ENCODE results near the gene SCRT2. TPM values are rescaled to one million over a fixed set of nuclear protein-coding genes. Genes with fewer than 3 reads are reported as not detected.

The SCRT2 gene
- total RNA-seq, 1 donor from 2014 or later = not detected

- Histone ChIP-seq H3K9me3 (ENCODE audit: low read depth) (no peaks in the 10 kb centered on the region), H3F3A (ENCODE audit: low read depth) (peaks cover 19% of the 10 kb centered on the region), H3K27ac (no peak overlapping the region), H4K20me1 (ENCODE audit: low read depth) (no peaks in the 10 kb centered on the region), H3K27me3 (peaks cover 26% of the 10 kb centered on the region), H3K4me1 (peaks cover 3% of the 10 kb centered on the region), H3K79me2 (ENCODE audit: low read depth) (no peaks in the 10 kb centered on the region), H3K4me3 (no peak overlapping the region), H3K9ac (no peak overlapping the region), H2AFZ (replicated peaks) (no peak overlapping the region), H3K4me2 (no peak overlapping the region), H3K36me3 (no peaks in the 10 kb centered on the region)
- TF ChIP-seq EZH2phosphoT487 (IDR thresholded peaks at IDR 0.05) = no peak
- TF ChIP-seq, protein P1, sequence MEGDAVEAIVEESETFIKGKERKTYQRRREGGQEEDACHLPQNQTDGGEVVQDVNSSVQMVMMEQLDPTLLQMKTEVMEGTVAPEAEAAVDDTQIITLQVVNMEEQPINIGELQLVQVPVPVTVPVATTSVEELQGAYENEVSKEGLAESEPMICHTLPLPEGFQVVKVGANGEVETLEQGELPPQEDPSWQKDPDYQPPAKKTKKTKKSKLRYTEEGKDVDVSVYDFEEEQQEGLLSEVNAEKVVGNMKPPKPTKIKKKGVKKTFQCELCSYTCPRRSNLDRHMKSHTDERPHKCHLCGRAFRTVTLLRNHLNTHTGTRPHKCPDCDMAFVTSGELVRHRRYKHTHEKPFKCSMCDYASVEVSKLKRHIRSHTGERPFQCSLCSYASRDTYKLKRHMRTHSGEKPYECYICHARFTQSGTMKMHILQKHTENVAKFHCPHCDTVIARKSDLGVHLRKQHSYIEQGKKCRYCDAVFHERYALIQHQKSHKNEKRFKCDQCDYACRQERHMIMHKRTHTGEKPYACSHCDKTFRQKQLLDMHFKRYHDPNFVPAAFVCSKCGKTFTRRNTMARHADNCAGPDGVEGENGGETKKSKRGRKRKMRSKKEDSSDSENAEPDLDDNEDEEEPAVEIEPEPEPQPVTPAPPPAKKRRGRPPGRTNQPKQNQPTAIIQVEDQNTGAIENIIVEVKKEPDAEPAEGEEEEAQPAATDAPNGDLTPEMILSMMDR (IDR thresholded peaks at IDR 0.05) = peak; percentile 8
- no peaks in the 10 kb centered on the region for H3K9me3 Mint-ChIP-seq
- H3K27me3 Mint-ChIP-seq (ENCODE audit: insufficient read depth, low read depth) = peaks cover 7% of the 10 kb centered on the region
- H3K4me3 Mint-ChIP-seq = no peak overlapping the region
- H3K36me3 Mint-ChIP-seq = peaks cover 6% of the 10 kb centered on the region
- H3K4me1 Mint-ChIP-seq = peaks cover 15% of the 10 kb centered on the region
- DNase-seq (ENCODE audit: low spot score) = no peak
- no peak overlapping the region for H3K27ac Mint-ChIP-seq
Measured at GRCh38 chr20:650954-651353, 24.6 kb downstream of the SCRT2 start.

DNA sequence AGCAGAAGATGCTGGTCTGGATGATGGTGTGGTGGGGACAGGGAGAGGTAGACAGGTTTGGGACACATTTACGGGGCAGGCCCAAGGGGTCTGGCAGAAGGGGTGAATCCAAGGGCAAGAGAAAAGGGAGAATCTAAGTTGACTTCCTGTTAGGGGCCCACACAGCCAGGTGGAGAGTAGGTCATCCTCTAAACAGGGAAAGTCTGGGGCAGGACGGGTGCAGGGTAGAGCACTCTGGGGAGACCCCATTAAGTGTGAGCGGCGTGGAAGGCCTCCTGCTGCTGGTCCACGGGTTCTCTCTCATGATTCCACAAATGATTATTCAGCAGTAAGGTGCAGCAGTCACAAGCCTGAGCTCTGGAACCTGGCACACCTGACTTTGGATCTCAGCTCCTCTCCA is 25.3 kb downstream of the SCRT2 start:
- peaks cover 19% of the 10 kb centered on the region for H3F3A ChIP-seq (ENCODE audit: low read depth)
- H3K27ac ChIP-seq = no peak overlapping the region
- no peaks in the 10 kb centered on the region for H3K9me3 ChIP-seq (ENCODE audit: low read depth)
- H3K9ac ChIP-seq = no peak overlapping the region
- H3K27me3 Mint-ChIP-seq (ENCODE audit: insufficient read depth, low read depth) = peaks cover 6% of the 10 kb centered on the region
- H3K4me3 Mint-ChIP-seq = no peak overlapping the region
- H3K4me3 ChIP-seq = no peak overlapping the region
- H3K4me2 ChIP-seq = no peak overlapping the region
- no peak overlapping the region for H2AFZ ChIP-seq (replicated peaks)
- no peaks in the 10 kb centered on the region for H3K9me3 Mint-ChIP-seq
- peaks cover 3% of the 10 kb centered on the region for H4K20me1 ChIP-seq (ENCODE audit: low read depth)
- H3K27ac Mint-ChIP-seq = no peak overlapping the region
- TF ChIP-seq, protein P1 (IDR thresholded peaks at IDR 0.05) = no peak
- TF ChIP-seq EZH2phosphoT487 (IDR thresholded peaks at IDR 0.05) (no peak), EZH2 (IDR thresholded peaks at IDR 0.05) (no peak)
- DNase-seq (ENCODE audit: low spot score) = no peak
- no peaks in the 10 kb centered on the region for H3K79me2 ChIP-seq (ENCODE audit: low read depth)
- H3K4me1 Mint-ChIP-seq = peaks cover 18% of the 10 kb centered on the region
- peaks cover 19% of the 10 kb centered on the region for H3K27me3 ChIP-seq
- H3K36me3 Mint-ChIP-seq = peaks cover 6% of the 10 kb centered on the region
- H3K4me1 ChIP-seq = peaks cover 3% of the 10 kb centered on the region
- H3K36me3 ChIP-seq = no peaks in the 10 kb centered on the region

DNA sequence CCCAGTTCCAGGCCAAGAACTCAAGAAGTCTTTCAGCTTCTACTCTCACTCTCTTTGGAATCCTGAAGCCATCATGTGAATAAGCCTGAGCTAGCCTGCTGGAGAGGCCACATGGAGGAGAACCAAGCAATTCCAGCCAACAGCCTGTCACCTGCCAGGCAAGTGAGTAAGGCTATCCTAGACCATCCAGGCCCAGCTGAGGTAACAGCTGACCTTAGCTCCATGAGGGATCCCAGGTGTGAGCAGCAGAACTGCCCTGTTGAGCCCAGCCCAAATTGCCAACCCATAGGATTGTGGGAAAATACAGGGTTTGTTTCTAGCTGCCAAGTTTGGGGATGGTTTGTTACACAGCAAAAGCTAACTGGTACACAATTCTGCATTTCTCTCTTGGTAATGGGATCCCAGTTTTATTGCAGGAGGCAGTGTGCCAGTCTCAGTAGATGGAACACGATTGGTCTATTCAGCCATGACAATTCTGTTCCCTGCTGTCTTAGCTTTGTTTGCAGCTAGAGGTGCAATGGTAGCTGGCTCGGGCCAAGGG is 28.1 kb downstream of the SCRT2 start:
- no peaks in the 10 kb centered on the region for H3K27me3 ChIP-seq
- no peak overlapping the region for H3K4me2 ChIP-seq
- H3K36me3 ChIP-seq = no peaks in the 10 kb centered on the region
- Mint-ChIP-seq H3K9me3 (no peaks in the 10 kb centered on the region), H3K27me3 (ENCODE audit: insufficient read depth, low read depth) (peaks cover 7% of the 10 kb centered on the region), H3K4me1 (peaks cover 14% of the 10 kb centered on the region), H3K4me3 (no peak overlapping the region), H3K36me3 (peaks cover 6% of the 10 kb centered on the region), H3K27ac (no peak overlapping the region)
- H3F3A ChIP-seq (ENCODE audit: low read depth) = peaks cover 21% of the 10 kb centered on the region
- H3K4me3 ChIP-seq = no peak overlapping the region
- H2AFZ ChIP-seq (replicated peaks) = no peak overlapping the region
- peaks cover 3% of the 10 kb centered on the region for H3K4me1 ChIP-seq
- no peaks in the 10 kb centered on the region for H3K9me3 ChIP-seq (ENCODE audit: low read depth)
- no peaks in the 10 kb centered on the region for H3K79me2 ChIP-seq (ENCODE audit: low read depth)
- TF ChIP-seq, protein P1 (IDR thresholded peaks at IDR 0.05) = no peak
- TF ChIP-seq EZH2phosphoT487 (IDR thresholded peaks at IDR 0.05) (no peak), EZH2 (IDR thresholded peaks at IDR 0.05) (no peak)
- peaks cover 7% of the 10 kb centered on the region for H4K20me1 ChIP-seq (ENCODE audit: low read depth)
- no peak overlapping the region for H3K9ac ChIP-seq
- no peak overlapping the region for H3K27ac ChIP-seq
- no peak for DNase-seq (ENCODE audit: low spot score)

Data from neural progenitor cell (in vitro differentiated cells).